Kidney epithelial cell (primary cell): ENCODE measurements around the gene TOR4A. TPM values are rescaled to one million over a fixed set of nuclear protein-coding genes. Genes with fewer than 3 reads are reported as not detected.

Experiments used
- DNase-seq: peaks from one replicate; pipeline ENCODE4 v3.0.0-alpha.2; 2010; ENCODE audit warnings: low read depth
- H3K27me3 ChIP-seq: 2 replicates; pipeline ENCODE4 v1.6.0; 2011; ENCODE audit warnings: low read length; ENCODE audit not compliant: control insufficient read depth, insufficient read depth
- H3K36me3 ChIP-seq: 2 replicates; pipeline ENCODE4 v1.5.1; 2011; ENCODE audit warnings: low read length; ENCODE audit not compliant: control insufficient read depth, insufficient read depth
- H3K4me3 ChIP-seq: 2 replicates; pipeline ENCODE4 v1.5.1; 2011; ENCODE audit warnings: low read depth, mild to moderate bottlenecking, control low read depth, low read length
- total RNA-seq: library from RNA; depleted of rRNA; stranded (reverse); fragments of >200 nt; gene quantifications from 2 replicates; pipeline ENCODE4 v1.2.3, GENCODE V29; 2015
- TF ChIP-seq, protein P1 (sequence below): IDR thresholded peaks from 2 replicates; pipeline ENCODE4 v1.5.1; 2011; ENCODE audit warnings: mild to moderate bottlenecking, moderate library complexity, low read length, control low read depth, inconsistent platforms; ENCODE audit not compliant: insufficient read depth, poor library complexity, severe bottlenecking

Gene TOR4A
- total RNA-seq, 1 donor from 2014 or later = 33.5 TPM

DNA sequence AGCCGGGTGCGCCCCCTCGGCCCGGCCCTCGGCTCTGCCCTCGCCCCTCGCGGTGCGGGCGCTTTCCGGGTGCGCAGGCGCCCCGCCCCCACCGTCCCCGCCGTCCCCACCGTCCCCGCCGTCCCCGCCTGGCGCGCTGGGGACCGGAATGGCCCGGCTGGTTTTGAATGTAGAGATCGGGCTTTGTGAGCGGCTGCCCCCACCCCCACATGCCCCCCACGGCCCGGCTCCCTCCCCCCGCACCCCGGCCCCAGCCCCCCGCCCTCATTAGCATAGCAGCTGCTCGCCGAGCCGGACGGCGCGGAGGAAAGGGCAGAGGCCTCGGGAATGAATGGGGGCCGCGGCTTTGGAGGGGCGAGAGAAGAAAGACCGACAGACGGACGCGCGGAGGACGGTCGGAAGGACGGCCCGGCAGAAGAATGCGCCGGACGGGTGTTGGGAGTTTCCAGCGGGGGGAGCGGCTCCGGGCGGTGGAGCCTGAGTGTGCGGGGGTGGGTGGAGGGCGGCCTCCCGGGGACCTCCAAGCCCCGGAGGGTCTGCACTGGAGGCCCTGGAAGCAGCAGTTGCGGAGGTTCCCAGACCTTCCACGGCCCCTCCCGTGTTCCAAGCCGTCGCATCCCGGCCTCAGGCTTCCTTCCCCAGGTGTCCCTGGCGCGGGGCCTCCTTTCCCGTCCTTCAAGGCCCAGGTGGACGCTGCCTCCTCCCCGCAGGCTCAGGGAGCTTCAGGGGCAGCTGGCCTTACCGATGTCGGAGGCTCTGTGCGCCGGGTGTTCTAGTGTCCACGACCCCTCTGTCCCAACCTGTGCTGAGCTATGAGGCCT, 18.5 kb downstream of the TOR4A start:
- DNase-seq = no peak

DNA sequence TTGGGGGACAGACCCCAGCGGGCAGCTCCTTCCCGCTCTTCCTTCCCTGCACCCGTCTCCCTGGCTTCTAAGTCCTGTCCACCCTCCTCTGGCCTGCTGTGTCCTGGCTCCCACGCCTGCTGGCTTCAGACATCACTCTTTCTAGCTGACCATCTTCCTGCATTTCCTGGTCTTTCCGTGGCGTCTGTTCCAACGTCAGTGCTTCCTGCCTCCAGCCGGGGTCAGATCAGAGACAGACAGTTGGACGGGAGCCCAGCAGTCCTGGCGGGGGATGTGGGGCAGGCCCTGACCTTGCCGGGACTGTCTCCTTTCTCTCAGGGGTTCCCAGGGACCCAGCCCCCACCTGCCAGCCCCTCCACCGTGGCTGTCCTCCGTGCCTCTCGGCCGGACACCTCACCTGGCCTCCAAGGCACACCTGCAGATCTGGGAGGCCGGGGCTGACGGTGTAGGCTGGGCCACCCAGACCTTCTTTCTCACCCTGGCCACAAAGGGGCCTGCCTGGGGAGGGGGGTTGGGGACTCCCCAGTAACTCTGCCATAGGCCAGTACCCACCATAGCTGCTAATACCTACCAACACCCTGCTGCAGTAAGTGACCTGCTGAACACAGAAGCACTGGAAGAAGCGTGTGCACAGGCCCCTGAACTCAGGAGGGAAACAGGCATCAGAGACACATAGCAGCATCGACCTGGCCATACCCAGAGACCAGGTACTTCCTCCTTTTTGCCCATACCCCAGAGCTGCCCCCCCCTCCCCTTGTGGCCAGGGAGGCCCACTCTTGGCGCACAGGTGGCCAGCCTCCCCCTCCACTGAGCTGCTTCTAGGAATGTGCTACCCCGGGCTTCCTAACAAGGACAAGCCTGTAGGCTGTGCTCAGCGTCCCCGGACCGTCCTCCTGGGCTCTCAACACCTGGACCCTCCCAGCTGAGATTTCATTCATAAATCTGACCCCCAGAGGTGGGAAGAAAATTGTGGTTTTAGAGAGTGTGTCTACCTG, 19.4 kb downstream of the TOR4A start:
- H3K4me3 ChIP-seq = no peak overlapping the region
- H3K27me3 ChIP-seq = peaks cover 49% of the 10 kb centered on the region
- no peaks in the 10 kb centered on the region for H3K36me3 ChIP-seq
- DNase-seq = no peak
- TF ChIP-seq, protein P1, sequence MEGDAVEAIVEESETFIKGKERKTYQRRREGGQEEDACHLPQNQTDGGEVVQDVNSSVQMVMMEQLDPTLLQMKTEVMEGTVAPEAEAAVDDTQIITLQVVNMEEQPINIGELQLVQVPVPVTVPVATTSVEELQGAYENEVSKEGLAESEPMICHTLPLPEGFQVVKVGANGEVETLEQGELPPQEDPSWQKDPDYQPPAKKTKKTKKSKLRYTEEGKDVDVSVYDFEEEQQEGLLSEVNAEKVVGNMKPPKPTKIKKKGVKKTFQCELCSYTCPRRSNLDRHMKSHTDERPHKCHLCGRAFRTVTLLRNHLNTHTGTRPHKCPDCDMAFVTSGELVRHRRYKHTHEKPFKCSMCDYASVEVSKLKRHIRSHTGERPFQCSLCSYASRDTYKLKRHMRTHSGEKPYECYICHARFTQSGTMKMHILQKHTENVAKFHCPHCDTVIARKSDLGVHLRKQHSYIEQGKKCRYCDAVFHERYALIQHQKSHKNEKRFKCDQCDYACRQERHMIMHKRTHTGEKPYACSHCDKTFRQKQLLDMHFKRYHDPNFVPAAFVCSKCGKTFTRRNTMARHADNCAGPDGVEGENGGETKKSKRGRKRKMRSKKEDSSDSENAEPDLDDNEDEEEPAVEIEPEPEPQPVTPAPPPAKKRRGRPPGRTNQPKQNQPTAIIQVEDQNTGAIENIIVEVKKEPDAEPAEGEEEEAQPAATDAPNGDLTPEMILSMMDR = no peak

More for the DNA sequence above, 18.5 kb downstream of the TOR4A start:
- Histone ChIP-seq H3K4me3 (no peak overlapping the region), H3K36me3 (no peaks in the 10 kb centered on the region), H3K27me3 (peaks cover 45% of the 10 kb centered on the region)
- TF ChIP-seq, protein P1 = no peak

DNA sequence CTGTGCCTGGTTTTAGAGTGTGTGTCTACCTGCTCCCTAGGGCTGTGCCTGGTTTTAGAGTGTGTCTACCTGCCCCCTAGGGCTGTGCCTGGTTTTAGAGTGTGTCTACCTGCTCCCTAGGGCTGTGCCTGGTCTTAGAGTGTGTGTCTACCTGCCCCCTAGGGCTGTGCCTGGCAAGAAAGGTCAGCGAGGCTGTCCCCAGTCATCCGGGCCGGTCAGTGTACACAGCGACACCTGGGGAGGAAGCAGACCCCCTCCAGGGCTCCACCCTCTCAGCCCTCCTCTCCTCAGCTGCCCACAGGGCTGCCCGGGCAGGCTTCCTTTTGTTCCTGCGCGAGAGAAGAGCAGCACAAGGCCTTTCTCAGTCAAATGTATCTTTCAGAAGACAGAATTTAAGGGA, 20.4 kb downstream of the TOR4A start:
- H3K4me3 ChIP-seq = no peak overlapping the region
- DNase-seq = no peak
- H3K27me3 ChIP-seq = peaks cover 47% of the 10 kb centered on the region
- H3K36me3 ChIP-seq = no peaks in the 10 kb centered on the region
- TF ChIP-seq, protein P1 = no peak

DNA sequence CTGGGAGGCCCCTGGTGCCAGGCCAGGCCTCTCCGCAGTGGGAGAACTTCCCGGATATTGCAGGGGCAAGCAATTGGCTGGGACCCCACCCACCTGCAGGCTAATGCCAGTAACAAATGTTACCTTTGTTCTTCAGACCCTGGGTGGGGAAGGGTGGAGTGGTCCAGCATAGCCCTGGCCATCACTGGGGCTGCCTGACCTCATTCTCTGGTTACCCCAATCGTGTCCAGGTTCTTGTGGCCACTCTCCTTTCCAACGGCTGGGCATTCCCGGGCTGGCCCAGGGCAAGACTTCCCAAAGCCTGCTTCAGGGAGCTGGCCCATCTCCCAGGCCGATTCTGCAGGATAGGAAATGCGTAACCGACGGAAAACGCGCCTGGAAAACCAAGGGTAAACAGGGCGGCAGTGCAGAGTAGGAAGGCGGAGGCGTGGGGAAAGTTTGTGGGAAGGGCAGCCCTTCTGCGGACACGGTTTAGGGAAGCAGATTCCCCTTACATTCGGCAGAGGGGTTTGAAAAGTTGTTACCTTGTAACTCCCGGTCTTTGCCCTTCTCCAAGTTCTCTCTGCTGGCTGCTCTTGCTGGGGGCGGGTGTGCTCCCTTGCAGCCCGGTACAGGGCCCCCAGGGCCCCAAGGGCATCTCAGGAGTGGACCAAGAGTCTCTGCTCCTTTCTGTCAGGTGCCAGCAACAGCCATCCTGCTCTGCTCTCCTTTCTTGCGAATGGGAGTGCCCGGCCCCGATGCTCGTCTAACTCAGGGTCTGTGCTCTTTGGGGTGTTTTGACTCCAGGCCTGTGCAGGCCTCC, 21.1 kb downstream of the TOR4A start:
- Histone ChIP-seq H3K36me3 (no peaks in the 10 kb centered on the region), H3K27me3 (peaks cover 48% of the 10 kb centered on the region), H3K4me3 (no peak overlapping the region)
- DNase-seq = no peak
- TF ChIP-seq, protein P1 = no peak

DNA sequence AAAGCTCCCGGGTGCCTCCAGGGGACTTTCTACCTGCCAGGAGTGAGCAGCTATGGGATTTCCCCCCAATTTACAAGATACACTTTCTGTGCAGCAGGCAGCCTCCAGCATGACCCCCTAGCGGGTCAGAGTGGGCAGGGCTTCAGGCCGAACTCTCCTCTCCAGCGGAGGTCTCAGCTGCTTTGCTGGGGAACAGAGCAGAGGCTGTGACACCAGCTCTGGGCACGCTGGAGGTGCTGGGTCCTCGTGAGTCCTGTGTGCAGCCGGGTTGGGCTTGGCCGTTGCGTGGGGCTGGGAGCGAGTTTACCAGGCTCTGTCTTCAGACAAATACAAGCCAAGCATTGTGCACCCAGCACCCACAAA, 21.7 kb downstream of the TOR4A start:
- no peak overlapping the region for H3K4me3 ChIP-seq
- no peak for DNase-seq
- H3K27me3 ChIP-seq = peaks cover 48% of the 10 kb centered on the region

More for the DNA sequence above, 21.7 kb downstream of the TOR4A start:
- no peaks in the 10 kb centered on the region for H3K36me3 ChIP-seq
- TF ChIP-seq, protein P1 = no peak
